Measurements from ENCODE around the gene LGALS9.

The LGALS9 gene

GRCh38 chr17:27630607-27631410 is at the start of gene LGALS9:
Gene LGALS9, plus strand, starts transcription at chr17:27631188. Its CDS starts 78 bp downstream, at chr17:27631266.
- DNase-seq, result peak in 3 of 58 donors; percentile 10 to 36 (median 13)

DNA sequence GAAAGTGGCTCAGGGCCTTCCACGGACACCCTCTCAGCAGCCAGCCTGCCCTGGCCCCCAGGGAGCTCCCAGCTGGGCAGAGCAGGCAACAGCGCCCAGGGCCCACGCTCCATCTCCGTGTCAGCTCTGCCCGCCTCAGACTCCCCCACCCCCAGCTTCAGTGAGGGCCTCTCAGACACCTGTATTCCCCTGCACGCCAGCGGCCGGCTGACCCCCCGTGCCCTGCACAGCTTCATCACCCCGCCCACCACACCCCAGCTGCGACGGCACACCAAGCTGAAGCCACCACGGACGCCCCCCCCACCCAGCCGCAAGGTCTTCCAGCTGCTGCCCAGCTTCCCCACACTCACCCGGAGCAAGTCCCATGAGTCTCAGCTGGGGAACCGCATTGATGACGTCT is 48.3 kb upstream of the LGALS9 start:
- no peak for DNase-seq

GRCh38 chr17:27585153-27585681 is 45.8 kb upstream of the LGALS9 start:
- no peak for DNase-seq

GRCh38 chr17:27585792-27586191 is 45.2 kb upstream of the LGALS9 start:
- DNase-seq, result no peak

DNA sequence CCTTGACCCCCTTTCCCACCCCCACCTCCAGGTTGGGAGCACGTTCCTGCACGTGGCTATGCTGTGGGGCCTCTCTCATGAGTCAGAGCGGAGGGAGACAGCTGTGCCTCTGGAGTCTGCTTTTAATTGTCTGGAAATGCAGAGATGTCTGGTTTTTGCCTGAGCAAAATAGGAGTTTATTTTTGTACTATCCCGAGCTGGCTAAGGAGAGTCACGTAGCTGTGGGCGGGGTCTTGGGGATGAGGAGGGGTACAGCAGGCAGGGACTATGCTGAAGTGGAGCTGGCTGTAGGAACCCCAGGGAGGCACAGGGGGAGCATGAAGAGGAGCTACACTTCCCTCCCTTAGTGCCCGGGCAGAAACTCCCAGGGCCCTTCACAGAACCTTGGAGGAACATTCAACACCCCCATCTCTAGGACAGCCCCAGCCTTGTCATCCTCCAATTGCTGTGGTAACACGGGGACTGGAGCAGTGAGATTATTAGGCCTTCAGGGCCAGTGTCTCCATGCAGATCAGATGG is 44.7 kb upstream of the LGALS9 start:
- no peak for DNase-seq

DNA sequence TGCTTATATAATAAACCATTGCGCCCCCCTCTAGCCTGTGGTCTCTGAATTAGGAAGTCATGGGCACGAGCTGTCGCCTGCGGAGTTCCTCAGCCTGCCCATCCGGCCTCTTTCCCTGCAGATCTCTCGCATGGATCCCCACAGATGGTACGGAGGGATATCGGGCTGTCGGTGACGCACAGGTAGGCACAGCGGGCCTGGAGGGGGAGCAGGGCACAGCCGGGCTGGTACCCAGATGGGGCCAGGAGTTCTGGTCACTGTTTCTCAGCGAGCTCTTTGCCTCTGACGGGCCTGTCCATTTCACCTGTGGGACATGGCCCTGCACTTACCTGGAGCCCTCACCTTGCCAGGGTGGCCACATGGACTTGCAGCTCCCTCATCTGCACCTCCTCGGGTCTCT is 42.6 kb upstream of the LGALS9 start:
- DNase-seq, result no peak

- DNase-seq, result no peak
These were observed 40.1 kb upstream of the LGALS9 start for GRCh38 chr17:27590864-27591263.

- DNase-seq, result no peak
These were observed 39.0 kb upstream of the LGALS9 start for GRCh38 chr17:27591986-27592385.

- no peak for DNase-seq
These were observed 37.6 kb upstream of the LGALS9 start for GRCh38 chr17:27593232-27593856.

DNA sequence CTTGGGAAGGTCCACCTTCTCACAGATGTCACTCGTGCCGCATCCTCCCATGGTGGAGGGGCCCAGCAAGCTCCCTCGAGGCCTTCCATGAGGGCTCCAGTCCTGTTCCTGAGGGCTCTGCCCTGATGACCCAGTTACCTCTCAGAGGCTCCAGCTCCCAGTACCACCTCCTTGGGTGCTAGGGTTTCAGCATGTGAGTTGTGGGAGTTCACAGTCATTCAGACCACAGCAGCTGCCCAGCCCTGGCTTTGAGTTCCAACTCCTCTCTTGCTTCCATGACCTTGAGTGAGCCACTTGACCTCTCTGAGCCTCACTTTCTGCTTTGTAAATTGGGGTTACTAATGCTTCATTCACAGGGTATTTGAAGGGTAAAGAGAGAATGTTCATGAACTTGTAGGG is 37.1 kb upstream of the LGALS9 start:
- no peak for DNase-seq

DNA sequence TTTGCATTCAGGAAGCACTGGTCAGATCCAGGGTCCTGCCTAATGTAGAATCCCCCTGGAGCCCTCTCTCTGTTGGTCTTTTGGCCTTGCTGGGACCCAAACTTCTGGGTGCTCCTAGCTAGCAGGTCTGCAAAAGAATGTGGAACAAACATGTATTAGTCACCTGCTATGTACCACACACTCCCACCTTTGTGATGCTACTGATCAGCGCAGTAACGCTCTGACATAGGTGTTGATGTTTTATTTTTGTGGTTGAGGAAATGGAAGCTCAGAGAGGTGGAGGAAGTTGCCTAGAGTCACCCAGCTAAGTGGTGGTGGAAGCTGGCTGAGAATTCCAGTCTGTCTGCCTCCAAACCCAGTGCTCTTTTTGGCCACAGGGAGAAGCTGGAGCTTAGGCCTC is 35.8 kb upstream of the LGALS9 start:
- DNase-seq, result no peak

DNA sequence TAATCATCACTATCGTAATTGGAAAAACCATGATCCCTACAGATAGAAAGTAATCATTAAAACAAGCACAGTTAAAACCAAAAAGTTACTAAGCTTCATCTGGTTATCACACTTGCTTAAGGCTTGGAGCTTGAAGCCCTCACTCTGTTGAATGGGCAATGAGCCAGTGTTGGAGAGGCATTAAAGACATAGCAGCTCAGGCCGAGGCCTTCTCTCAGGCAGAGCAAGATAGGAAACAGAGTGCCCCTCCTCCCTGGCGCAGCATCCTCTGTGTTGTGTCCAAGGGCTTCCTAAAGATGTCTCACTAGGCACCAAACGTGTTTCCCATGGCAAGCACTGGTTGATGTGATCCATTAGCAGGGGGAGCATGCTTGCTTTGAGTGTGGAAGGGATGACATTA is 34.9 kb upstream of the LGALS9 start:
- no peak for DNase-seq

- DNase-seq, result peak in 5 of 58 donors; percentile 9 to 30 (median 11)
These were observed 34.3 kb upstream of the LGALS9 start for GRCh38 chr17:27596566-27597187.

DNA sequence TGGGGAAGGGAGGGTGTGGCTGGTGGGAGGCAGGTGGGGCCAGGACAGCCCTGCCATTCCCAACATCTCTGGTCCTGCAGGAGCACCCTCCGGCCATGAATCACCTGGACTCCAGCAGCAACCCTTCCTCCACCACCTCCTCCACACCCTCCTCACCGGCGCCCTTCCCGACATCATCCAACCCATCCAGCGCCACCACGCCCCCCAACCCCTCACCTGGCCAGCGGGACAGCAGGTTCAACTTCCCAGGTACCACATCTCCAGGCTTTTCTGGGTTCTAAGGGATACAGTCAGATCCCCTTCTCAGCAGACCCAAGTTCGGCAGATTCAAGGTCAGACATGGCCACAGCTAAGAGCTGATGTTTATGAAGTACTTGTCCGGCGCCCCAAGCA is 33.8 kb upstream of the LGALS9 start:
- no peak for DNase-seq

- DNase-seq, result no peak
These were observed 33.1 kb upstream of the LGALS9 start for GRCh38 chr17:27597783-27598320.

GRCh38 chr17:27598337-27599050 is 32.5 kb upstream of the LGALS9 start:
- DNase-seq, result peak in 1 of 58 donors; percentile 14

DNA sequence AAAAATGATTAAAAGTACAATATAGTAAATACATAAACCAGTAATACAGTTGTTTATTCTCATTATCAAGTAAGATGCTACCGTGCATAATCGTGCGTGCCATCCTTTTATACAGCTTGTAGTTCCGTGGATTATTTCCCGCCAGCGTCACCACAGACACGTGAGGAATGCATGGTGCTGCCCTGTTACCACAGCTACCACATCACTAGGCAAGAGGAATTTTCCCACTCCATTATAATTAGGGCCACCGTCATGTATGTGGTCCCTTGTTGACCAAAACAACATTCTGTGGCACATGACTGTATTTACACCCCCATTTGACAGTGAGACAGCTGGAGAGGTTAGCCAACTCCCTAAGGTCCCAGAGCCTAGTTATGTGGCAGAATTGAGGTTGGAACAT is 30.5 kb upstream of the LGALS9 start:
- no peak for DNase-seq

GRCh38 chr17:27601069-27601974 is 29.7 kb upstream of the LGALS9 start:
- DNase-seq, result peak in 55 of 58 donors; percentile 12 to 91 (median 54)

DNA sequence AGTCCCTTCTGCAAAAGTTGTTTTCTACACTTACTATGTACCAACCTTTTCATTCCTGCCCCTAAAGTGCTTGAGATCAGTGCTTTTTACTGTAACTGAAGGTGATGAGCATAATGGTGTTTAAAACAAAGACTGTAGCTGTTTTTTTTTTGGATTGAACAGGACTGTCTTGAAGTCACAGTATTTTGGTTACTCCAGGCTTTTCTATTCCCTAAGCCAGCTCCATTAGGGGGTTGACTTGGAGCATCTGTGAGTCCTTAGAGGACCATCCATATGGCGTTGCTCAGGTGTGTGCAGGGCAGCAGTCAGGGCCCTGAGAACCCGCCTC is 29.0 kb upstream of the LGALS9 start:
- DNase-seq, result no peak
